Activated B cell treated with CpG ODN at 0.5 μM for 24 hours (primary cell): ENCODE results near the gene SOBP. TPM values are rescaled to one million over a fixed set of nuclear protein-coding genes. Genes with fewer than 3 reads are reported as not detected.

ENCODE experiments used
- ATAC-seq: fragments of 200-7000 bp; cut with Tn5 transposase; one replicate; pipeline ENCODE4 v1.10.0; 2021; ENCODE audit warnings: low read depth, mild to moderate bottlenecking, moderate library complexity
- CTCF ChIA-PET: fragments of 350-600 bp; sonication (Branson Sonifier 250); formaldehyde crosslinking; loops from one replicate; lab custom pipeline; 2021; ENCODE audit warnings: antibody characterized with exemption; lab: Charles Lee
- POLR2A ChIA-PET: fragments of 350-600 bp; sonication (Branson Sonifier 250); formaldehyde crosslinking; loops from one replicate; lab custom pipeline; 2021; ENCODE audit warnings: antibody characterized with exemption; lab: Charles Lee
- DNase-seq: peaks from one replicate; pipeline ENCODE4 v3.0.0; 2022
- H3K27ac Mint-ChIP-seq: one replicate; pipeline ENCODE4 v1.8.0; 2020; ENCODE audit warnings: mixed read lengths
- H3K27me3 Mint-ChIP-seq: one replicate; pipeline ENCODE4 v1.8.0; 2021; ENCODE audit warnings: mixed read lengths
- H3K36me3 Mint-ChIP-seq: one replicate; pipeline ENCODE4 v1.8.0; 2021; ENCODE audit warnings: low read depth, mixed read lengths
- H3K4me1 Mint-ChIP-seq: one replicate; pipeline ENCODE4 v1.8.0; 2021; ENCODE audit warnings: mixed read lengths
- H3K4me3 Mint-ChIP-seq: one replicate; pipeline ENCODE4 v1.8.0; 2020; ENCODE audit warnings: mild to moderate bottlenecking, mixed read lengths
- H3K9me3 Mint-ChIP-seq: one replicate; pipeline ENCODE4 v1.8.0; 2020; ENCODE audit warnings: mixed read lengths
- CTCF ChIP-seq: fragments of 200-600 bp; IDR thresholded peaks from one replicate; pipeline ENCODE4 v1.8.0; 2022; ENCODE audit warnings: antibody characterized with exemption, mild to moderate bottlenecking
- intact Hi-C: fragments of 100-400 bp; cut with micrococcal nuclease; formaldehyde crosslinking; loops from one replicate; pipeline ENCODE4 v1.15.1; 2024
- total RNA-seq: library from RNA; stranded (reverse); gene quantifications from 2 replicates; pipeline ENCODE4 v1.2.3, GENCODE V29; 2022

Gene SOBP
- total RNA-seq, 1 donor from 2014 or later: 1.1 TPM

GRCh38 chr6:107509506-107509905 lies 19.6 kb downstream of the SOBP start:
- no peaks in the 10 kb centered on the region for H3K4me1 Mint-ChIP-seq
- no peaks in the 10 kb centered on the region for H3K27me3 Mint-ChIP-seq
- DNase-seq (no peak), ATAC-seq (no peak)
- H3K9me3 Mint-ChIP-seq: no peaks in the 10 kb centered on the region
- H3K36me3 Mint-ChIP-seq: no peaks in the 10 kb centered on the region
- no peak for TF ChIP-seq CTCF
- no peak overlapping the region for H3K4me3 Mint-ChIP-seq
- POLR2A ChIA-PET: no interaction called here
- CTCF ChIA-PET: no interaction called here
- intact Hi-C loops: no loop called here
- H3K27ac Mint-ChIP-seq: no peak overlapping the region

- Mint-ChIP-seq H3K4me3 (no peak overlapping the region), H3K27ac (no peak overlapping the region), H3K36me3 (peaks cover 5% of the 10 kb centered on the region), H3K27me3 (no peaks in the 10 kb centered on the region), H3K9me3 (peaks cover 5% of the 10 kb centered on the region), H3K4me1 (no peaks in the 10 kb centered on the region)
- intact Hi-C loops: no loop called here
- no peak for ATAC-seq
- no peak for TF ChIP-seq CTCF
- DNase-seq: no peak
- ChIA-PET POLR2A (no interaction called here), CTCF (no interaction called here)
Observed at GRCh38 chr6:107510108-107510507, 20.2 kb downstream of the SOBP start.

DNA sequence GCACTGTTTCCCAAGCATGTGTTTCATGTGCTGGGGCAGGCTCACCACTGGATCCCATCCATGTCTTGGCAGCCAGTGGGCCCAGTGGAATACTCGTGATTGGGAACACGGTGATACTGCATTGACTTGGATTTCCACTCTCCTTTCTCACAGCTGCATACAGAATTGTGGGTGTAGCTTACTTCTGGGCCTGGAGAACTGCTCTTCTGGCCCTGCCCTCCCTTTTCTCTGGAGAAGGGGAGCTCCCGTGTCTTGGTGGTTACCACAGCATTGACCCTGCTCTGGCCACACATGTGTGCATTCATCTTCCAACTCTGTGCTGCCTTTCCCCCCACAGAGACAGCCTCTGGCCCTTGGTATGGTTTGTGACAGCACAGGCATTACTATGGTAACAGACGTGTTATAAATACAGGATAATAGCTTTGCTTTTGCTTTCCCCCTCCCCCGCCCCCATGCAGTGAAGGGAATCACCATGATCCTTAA lies 21.6 kb downstream of the SOBP start:
- no peak for TF ChIP-seq CTCF
- Mint-ChIP-seq H3K36me3 (peaks cover 8% of the 10 kb centered on the region), H3K4me3 (no peak overlapping the region), H3K27ac (no peak overlapping the region), H3K9me3 (peaks cover 9% of the 10 kb centered on the region), H3K4me1 (no peaks in the 10 kb centered on the region), H3K27me3 (no peaks in the 10 kb centered on the region)
- CTCF ChIA-PET: no interaction called here
- DNase-seq: no peak
- ATAC-seq: no peak
- POLR2A ChIA-PET: no interaction called here
- intact Hi-C loops: no loop called here

DNA sequence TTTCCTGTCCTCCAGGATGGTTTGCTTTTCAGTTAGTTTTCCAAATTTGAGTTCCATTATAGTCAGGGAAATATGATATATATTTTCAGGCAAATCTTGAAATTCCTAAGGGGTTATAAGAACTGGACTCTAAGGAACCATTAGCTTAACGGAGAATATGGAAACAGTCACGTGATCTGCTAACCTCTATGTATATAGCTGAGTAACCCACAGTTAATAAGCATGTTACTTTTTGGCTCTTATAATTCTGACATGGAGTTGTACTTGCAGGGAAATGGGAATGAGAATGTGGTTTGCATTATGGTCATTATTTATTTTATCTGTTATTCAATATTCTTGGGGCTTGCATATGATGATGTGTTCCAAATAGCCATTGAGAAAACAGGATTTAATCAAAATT lies 23.3 kb downstream of the SOBP start:
- Mint-ChIP-seq H3K4me1 (no peaks in the 10 kb centered on the region), H3K4me3 (no peak overlapping the region), H3K36me3 (peaks cover 8% of the 10 kb centered on the region), H3K27me3 (no peaks in the 10 kb centered on the region), H3K27ac (no peak overlapping the region), H3K9me3 (peaks cover 13% of the 10 kb centered on the region)
- no peak for DNase-seq
- ATAC-seq: no peak
- intact Hi-C loops: no loop called here
- no peak for TF ChIP-seq CTCF
- ChIA-PET CTCF (no interaction called here), POLR2A (no interaction called here)

GRCh38 chr6:107515955-107516354 lies 26.0 kb downstream of the SOBP start:
- POLR2A ChIA-PET: no interaction called here
- intact Hi-C loops: no loop called here
- no peak overlapping the region for H3K27ac Mint-ChIP-seq
- no peak for DNase-seq
- H3K4me1 Mint-ChIP-seq: no peaks in the 10 kb centered on the region
- H3K36me3 Mint-ChIP-seq: peaks cover 8% of the 10 kb centered on the region
- TF ChIP-seq CTCF: no peak
- H3K27me3 Mint-ChIP-seq: no peaks in the 10 kb centered on the region
- ATAC-seq: no peak
- H3K4me3 Mint-ChIP-seq: no peak overlapping the region
- CTCF ChIA-PET: no interaction called here
- peaks cover 13% of the 10 kb centered on the region for H3K9me3 Mint-ChIP-seq
